Measurements from ENCODE around the gene TIMM50.
"Not testable (repeated sequence)": the region's sequence is repeated elsewhere in the genome, so short reads cannot be mapped to it uniquely, and the experiment has no call there.

Gene TIMM50

GRCh38 chr19:39470724-39471339 lies 9.8 kb upstream of the TIMM50 start:
- DNase-seq: no peak

- DNase-seq: no peak
Observed at GRCh38 chr19:39471756-39472536, 8.7 kb upstream of the TIMM50 start.

- no peak for DNase-seq
Observed at GRCh38 chr19:39472746-39473442, 7.7 kb upstream of the TIMM50 start.

GRCh38 chr19:39473443-39473960 lies 7.1 kb upstream of the TIMM50 start:
- no peak for DNase-seq

GRCh38 chr19:39474139-39474620 lies 6.5 kb upstream of the TIMM50 start:
- peak; percentile 69 for DNase-seq

- DNase-seq: no peak
Observed at GRCh38 chr19:39475748-39476147, 4.9 kb upstream of the TIMM50 start.

- DNase-seq: not testable (repeated sequence)
Observed at GRCh38 chr19:39479319-39479801, 1.3 kb upstream of the TIMM50 start.

- peak; percentile 43 for DNase-seq
Observed at GRCh38 chr19:39479916-39480315, 722 bp upstream of the TIMM50 start.

- DNase-seq: peak; percentile 34
Observed at GRCh38 chr19:39481229-39481545, 549 bp downstream of the TIMM50 start.

GRCh38 chr19:39481676-39482075 lies 1.0 kb downstream of the TIMM50 start:
- DNase-seq: no peak

- no peak for DNase-seq
Observed at GRCh38 chr19:39483141-39483540, 2.5 kb downstream of the TIMM50 start.

GRCh38 chr19:39489756-39490155 lies 9.1 kb downstream of the TIMM50 start:
- DNase-seq: no peak

GRCh38 chr19:39492225-39492624 lies 11.6 kb downstream of the TIMM50 start:
- no peak for DNase-seq

GRCh38 chr19:39492788-39493187 lies 12.2 kb downstream of the TIMM50 start:
- no peak for DNase-seq

GRCh38 chr19:39494661-39495060 lies 14.0 kb downstream of the TIMM50 start:
- DNase-seq: no peak

GRCh38 chr19:39496063-39496462 lies 15.4 kb downstream of the TIMM50 start:
- no peak for DNase-seq

- no peak for DNase-seq
Observed at GRCh38 chr19:39497701-39497995, 17.0 kb downstream of the TIMM50 start.

GRCh38 chr19:39497996-39498797 lies 17.6 kb downstream of the TIMM50 start:
- peak; percentile 71 for DNase-seq

GRCh38 chr19:39498798-39499642 lies 18.4 kb downstream of the TIMM50 start, which contains the start of gene DLL3:
Gene DLL3 (plus strand): TSS chr19:39498947. CDS start chr19:39498975, 28 bp downstream.
- peak; percentile 38 for DNase-seq

GRCh38 chr19:39499932-39500331 lies 19.3 kb downstream of the TIMM50 start:
- no peak for DNase-seq

- no peak for DNase-seq
Observed at GRCh38 chr19:39500543-39500942, 19.9 kb downstream of the TIMM50 start.

- DNase-seq: no peak
Observed at GRCh38 chr19:39501340-39501739, 20.7 kb downstream of the TIMM50 start.
